ENCODE results near the gene LRRC63.

DNA sequence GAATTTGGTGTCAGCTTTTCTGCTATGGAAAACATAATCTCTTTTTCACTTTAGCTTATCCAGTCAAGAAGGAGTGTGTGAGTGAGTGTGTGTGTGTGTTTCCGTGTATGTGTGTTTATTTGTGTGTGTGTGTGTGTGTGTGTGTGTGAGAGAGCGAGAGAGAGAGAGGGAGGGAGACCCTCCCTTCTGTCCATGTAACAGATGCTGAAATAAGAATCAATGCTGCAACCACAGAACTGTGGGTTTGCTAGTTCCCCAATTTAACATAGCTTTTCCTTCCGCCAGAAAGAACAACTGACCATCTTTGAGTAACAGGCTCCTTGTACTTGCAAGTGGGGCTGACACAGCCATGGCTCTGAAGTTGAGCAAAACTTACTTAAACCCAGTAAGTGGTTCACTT, 35.0 kb upstream of the LRRC63 start:
- TF ChIP-seq POLR2AphosphoS5 (IDR thresholded peaks at IDR 0.05), result no peak
- TF ChIP-seq POLR2A (IDR thresholded peaks at IDR 0.05), result peak in 1 of 4 donors; percentile 40
- TF ChIP-seq, protein P1, sequence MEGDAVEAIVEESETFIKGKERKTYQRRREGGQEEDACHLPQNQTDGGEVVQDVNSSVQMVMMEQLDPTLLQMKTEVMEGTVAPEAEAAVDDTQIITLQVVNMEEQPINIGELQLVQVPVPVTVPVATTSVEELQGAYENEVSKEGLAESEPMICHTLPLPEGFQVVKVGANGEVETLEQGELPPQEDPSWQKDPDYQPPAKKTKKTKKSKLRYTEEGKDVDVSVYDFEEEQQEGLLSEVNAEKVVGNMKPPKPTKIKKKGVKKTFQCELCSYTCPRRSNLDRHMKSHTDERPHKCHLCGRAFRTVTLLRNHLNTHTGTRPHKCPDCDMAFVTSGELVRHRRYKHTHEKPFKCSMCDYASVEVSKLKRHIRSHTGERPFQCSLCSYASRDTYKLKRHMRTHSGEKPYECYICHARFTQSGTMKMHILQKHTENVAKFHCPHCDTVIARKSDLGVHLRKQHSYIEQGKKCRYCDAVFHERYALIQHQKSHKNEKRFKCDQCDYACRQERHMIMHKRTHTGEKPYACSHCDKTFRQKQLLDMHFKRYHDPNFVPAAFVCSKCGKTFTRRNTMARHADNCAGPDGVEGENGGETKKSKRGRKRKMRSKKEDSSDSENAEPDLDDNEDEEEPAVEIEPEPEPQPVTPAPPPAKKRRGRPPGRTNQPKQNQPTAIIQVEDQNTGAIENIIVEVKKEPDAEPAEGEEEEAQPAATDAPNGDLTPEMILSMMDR (IDR thresholded peaks at IDR 0.05), result no peak
- no peak for TF ChIP-seq EP300 (IDR thresholded peaks at IDR 0.05)

Measured in upper lobe of left lung (tissue), 4 donors.